Right atrium auricular region (tissue), 2 donors: ENCODE results near the gene MAGI2. TPM values are rescaled to one million over a fixed set of nuclear protein-coding genes. Genes with fewer than 3 reads are reported as not detected.

Experiments used
- DNase-seq: peaks from one replicate; pipeline ENCODE4 v3.0.0-alpha.2; 2019; ENCODE audit warnings: low spot score
- H3K27ac ChIP-seq, 2 donors: fragments of 200-600 bp; sonication (generic); 1 replicate in 1 of 2; 2 replicates in 1 of 2; pipeline ENCODE4 v1.5.1; 2016 to 2019
- H3K27me3 ChIP-seq, 2 donors: fragments of 200-600 bp; sonication (generic); one replicate each; pipeline versions ENCODE4 v1.5.1 to v1.6.0; 2017 to 2019
- H3K36me3 ChIP-seq: fragments of 200-600 bp; sonication (generic); one replicate; pipeline ENCODE4 v1.5.1; 2016
- H3K4me1 ChIP-seq, 2 donors: fragments of 200-600 bp; sonication (generic); one replicate each; pipeline versions ENCODE4 v1.5.1 to v1.6.0; 2017 to 2019
- H3K4me3 ChIP-seq, 2 donors: fragments of 200-600 bp; sonication (generic); 1 replicate in 1 of 2; 2 replicates in 1 of 2; pipeline ENCODE4 v1.5.1; 2017 to 2019; ENCODE audit warnings: mild to moderate bottlenecking in 1 of 2, moderate library complexity in 1 of 2
- H3K9me3 ChIP-seq, 2 donors: fragments of 200-600 bp; sonication (generic); one replicate each; pipeline ENCODE4 v1.5.1; 2019
- CTCF ChIP-seq, 2 donors: fragments of 200-600 bp; sonication (generic); IDR thresholded peaks; one replicate each; pipeline ENCODE4 v1.5.1; 2019; ENCODE audit warnings: antibody characterized with exemption in 2 of 2
- total RNA-seq, 2 donors: library from RNA; depleted of rRNA; stranded (reverse); fragments of >200 nt; gene quantifications; one replicate each; pipeline ENCODE4 v1.1.0, GENCODE V29; 2016

The MAGI2 gene
- total RNA-seq, 2 donors from 2014 or later = 5.9 to 6.0 TPM

DNA sequence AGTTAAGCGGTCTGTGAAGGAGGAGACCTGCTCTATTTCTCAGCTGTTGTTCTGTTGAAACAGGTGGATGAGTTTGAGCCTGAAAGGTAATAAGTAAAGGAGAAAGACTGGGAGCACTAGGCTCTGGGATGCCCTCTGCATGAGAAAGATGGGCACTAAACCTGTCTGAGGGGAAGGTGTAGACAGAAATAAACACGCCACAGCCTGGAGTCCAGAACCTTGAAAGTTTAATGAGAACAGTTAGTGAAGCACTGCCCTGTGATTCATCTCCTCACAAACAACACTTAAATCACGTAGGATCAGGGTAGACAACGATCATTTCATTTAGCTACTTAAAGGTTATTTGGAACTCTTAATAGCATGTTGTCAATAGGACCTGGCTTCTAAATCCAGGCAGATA, 1461.8 kb downstream of the MAGI2 start:
- Histone ChIP-seq H3K9me3 (no peaks in the 10 kb centered on the region), H3K36me3 (no peaks in the 10 kb centered on the region), H3K27ac (no peak overlapping the region), H3K27me3 (no peaks in the 10 kb centered on the region), H3K4me1 (no peaks in the 10 kb centered on the region), H3K4me3 (no peak overlapping the region)
- no peak for DNase-seq
- TF ChIP-seq CTCF (IDR thresholded peaks at IDR 0.05) = no peak

DNA sequence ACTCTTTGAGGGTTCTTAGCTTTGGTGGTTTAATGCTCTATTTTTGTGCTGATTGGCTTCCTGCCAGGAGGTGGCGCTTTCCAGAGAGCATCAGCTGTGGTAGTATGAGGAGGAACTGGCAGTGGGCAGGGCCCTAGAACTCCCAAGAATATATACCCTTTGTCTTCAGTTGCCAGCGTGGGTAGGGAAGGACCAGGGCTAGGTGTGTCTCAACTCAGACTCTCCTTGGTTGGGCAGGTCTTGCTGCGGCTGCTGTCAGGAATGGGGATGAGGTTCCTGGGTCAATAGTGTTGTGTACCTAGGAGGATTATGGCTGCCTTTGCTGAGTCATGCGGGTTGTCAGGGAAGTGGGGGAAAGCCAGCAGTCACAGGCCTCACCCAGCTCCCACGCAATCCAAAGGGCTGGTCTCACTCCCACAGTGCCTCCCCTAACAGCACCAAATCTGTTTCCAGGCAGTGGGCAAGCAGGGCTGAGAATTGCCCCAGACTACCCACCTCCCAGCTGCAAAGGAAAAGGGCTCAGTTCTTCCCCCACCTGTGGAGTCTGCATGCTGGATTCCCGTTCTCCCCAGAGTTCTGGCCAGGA, 1463.4 kb downstream of the MAGI2 start:
- DNase-seq = no peak
- no peaks in the 10 kb centered on the region for H3K27me3 ChIP-seq
- H3K4me3 ChIP-seq = no peak overlapping the region
- no peaks in the 10 kb centered on the region for H3K36me3 ChIP-seq
- TF ChIP-seq CTCF (IDR thresholded peaks at IDR 0.05) = no peak
- H3K4me1 ChIP-seq = no peaks in the 10 kb centered on the region
- H3K27ac ChIP-seq = no peak overlapping the region
- H3K9me3 ChIP-seq = no peaks in the 10 kb centered on the region

DNA sequence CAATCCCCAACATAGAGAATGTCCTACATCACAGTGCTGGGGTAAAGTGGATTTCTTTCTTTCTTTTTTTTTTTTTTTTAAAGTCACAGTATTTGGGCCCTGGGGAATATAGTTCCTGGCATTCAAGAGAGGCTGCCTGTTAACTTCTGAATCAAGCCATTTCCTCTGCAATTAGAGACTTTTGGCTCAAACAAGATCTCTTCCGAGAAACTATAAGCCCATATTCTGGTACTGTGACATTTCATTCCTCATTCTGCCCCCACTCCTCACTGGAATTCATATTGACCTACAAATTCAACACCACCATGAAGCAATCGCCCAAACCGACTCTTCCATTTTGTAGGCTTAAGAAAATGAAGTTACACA, 1467.5 kb downstream of the MAGI2 start:
- Histone ChIP-seq H3K4me1 (no peaks in the 10 kb centered on the region), H3K36me3 (no peaks in the 10 kb centered on the region), H3K27ac (no peak overlapping the region), H3K4me3 (no peak overlapping the region), H3K27me3 (no peaks in the 10 kb centered on the region), H3K9me3 (no peaks in the 10 kb centered on the region)
- no peak for TF ChIP-seq CTCF (IDR thresholded peaks at IDR 0.05)
- no peak for DNase-seq

DNA sequence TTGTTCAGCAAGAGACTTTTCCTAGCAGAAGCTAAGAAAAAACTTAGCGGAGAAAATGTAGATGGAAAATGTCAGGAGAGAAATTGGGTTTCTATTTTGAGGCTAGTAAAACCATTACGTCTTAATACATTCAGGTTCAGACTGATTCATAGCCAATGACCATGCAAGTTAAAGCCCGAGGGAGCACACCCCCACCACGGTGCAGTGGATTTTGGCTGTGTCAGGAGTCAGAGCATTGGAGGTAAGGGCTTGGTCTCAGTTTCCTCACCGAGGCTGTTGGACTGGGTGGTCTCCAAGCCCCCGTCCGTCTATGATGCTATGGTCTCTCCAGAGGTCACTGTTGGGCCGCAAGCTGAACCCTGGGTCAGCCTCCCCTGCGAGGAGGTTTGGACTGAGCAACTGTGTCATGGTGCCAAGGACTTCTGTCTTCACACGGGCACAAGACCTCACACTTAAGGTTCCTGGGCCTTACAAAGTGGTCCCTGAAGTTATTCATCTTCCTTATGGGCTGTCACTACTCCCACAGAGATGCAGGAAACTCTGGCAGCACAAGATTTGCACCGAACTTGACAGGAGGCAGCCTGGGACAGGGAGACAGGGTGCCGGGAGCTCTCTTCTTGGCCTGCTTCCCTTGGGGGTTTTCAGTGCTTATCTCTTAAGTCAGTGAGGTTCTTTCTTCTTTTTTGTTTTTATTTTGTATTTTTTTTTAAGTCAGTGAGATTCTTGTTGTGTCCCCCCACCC, 1468.1 kb downstream of the MAGI2 start:
- H3K9me3 ChIP-seq = no peaks in the 10 kb centered on the region
- no peaks in the 10 kb centered on the region for H3K4me1 ChIP-seq
- no peak overlapping the region for H3K27ac ChIP-seq
- no peaks in the 10 kb centered on the region for H3K36me3 ChIP-seq
- no peaks in the 10 kb centered on the region for H3K27me3 ChIP-seq
- H3K4me3 ChIP-seq = no peak overlapping the region
- TF ChIP-seq CTCF (IDR thresholded peaks at IDR 0.05) = no peak
- no peak for DNase-seq

DNA sequence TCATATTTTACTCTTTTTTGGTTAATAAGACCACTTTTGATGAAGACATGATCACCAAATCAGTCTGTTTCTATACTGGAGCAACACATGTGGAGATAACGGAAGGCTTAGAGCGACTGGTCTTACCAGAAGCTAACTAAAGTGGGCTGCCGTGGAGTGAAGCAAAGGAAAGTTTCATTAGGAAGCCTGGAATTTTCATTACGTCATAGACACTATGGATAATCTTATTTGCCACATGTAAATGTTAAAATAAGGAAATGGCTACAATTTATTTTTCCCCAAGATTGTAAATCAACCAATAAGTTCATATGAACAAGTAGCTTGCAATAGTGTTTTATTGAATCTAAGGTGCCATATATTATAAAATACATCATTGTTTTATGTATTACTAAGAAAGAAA, 1469.5 kb downstream of the MAGI2 start:
- no peaks in the 10 kb centered on the region for H3K9me3 ChIP-seq
- no peaks in the 10 kb centered on the region for H3K27me3 ChIP-seq
- H3K36me3 ChIP-seq = no peaks in the 10 kb centered on the region
- H3K27ac ChIP-seq = no peak overlapping the region
- DNase-seq = no peak
- no peaks in the 10 kb centered on the region for H3K4me1 ChIP-seq
- no peak overlapping the region for H3K4me3 ChIP-seq
- TF ChIP-seq CTCF (IDR thresholded peaks at IDR 0.05) = no peak
